ENCODE measurements around the gene DGKH. TPM values are rescaled to one million over a fixed set of nuclear protein-coding genes. Genes with fewer than 3 reads are reported as not detected.

Gene DGKH
- total and polyA plus RNA-seq, 5 donors = 2.0 to 12.1 (median 6.3) TPM

DNA sequence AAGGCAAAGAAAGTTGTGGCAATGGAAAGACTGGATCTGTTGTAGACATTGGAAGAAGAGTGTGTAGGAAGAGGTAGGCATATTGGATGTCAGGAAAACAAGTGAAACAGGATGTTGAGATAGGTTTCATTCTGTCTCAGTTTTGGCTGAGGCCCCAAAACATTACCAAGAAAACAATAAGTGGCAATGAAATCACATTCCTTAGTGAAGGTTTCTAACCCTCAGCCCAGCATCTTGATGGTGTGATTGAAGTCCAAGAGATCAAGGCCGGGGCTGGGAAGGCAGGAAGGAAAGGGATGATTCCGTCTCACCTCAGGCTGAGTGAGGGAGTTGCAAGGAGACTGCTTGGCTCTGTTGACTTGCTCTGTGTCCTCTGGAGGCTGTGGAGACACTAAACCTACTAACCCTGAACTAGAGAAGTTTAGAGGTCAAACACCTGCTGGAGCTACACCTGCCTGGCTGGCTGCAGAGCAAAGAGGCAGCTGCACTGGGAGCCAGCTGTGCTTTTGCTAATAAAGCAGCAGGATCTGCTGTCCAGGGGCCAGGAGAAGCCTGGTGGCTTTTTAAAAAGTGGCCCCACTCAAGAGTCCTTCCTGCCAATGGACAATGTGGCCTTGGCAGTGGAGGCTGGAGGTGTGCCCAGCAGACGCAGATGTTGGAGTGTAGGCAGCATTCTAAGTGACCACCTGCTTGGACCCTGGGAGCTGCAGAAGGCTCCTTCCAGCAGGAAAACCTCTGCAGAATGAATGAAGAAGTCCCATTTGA is 53.6 kb downstream of the DGKH start:
- no peak overlapping the region for H3K4me3 ChIP-seq (ENCODE audit: low read length)
- H3K9me3 ChIP-seq (ENCODE audit: control insufficient read depth, low read length) = no peaks in the 10 kb centered on the region
- no peaks in the 10 kb centered on the region for H3K27me3 ChIP-seq (ENCODE audit: control insufficient read depth, insufficient read depth)
- 59% methylated on average over 3 of the region's 3 CpGs for WGBS
- ATAC-seq (peak; percentile 11 to 13), DNase-seq (peak in 1 of 3 donors; percentile 39)
- intact Hi-C loops (cut with DNase I) = no loop called here
- H3K4me1 ChIP-seq (ENCODE audit: control insufficient read depth, insufficient read depth, low read length) = peaks cover 6% of the 10 kb centered on the region
- H3K27ac ChIP-seq (ENCODE audit: low read length) = peak overlapping the region; percentile 21

DNA sequence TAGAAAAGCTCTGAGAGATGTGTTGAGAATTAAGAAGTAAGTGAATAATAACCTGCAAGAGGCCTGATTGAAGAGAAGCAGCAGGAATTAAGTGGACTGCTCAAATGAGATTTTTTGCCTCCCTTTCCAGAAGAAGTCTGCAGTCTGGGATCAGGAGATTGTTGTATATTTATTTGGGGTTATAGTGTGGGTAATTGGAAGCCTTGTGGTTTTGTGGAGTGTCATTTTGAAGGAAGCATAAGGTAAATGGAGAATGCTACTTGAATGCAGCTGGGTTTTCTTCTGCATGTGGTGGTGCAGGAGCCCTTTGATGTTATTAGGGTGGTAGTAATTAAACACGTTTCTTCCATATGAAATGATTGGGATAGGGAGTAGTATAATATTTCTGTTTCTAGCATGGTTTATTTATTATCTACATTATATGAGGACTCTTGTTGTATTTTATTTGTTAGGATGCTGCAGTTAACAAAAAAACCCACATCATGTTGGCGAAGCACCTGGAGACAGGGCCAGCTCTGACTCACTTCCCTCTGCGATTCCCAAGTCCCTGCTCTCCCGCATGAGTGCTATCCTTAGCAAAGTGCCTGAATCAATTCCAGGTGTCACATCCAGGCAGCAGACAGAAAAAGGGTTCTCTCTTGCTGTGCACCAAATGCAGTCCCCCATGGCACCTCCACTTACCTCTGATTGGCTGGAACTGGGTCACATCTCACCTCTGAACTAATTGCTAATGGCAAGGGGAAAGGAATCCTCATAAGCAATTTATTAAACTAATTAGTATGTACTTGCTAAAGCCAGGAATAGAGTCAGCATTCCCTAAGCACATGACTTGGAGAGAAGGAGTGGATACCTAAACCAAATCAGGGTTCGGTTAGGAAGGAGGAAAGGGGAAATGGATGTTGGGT is 54.8 kb downstream of the DGKH start:
- Histone ChIP-seq H3K9me3 (ENCODE audit: control insufficient read depth, low read length) (no peaks in the 10 kb centered on the region), H3K27me3 (ENCODE audit: control insufficient read depth, insufficient read depth) (no peaks in the 10 kb centered on the region), H3K27ac (ENCODE audit: low read length) (no peak overlapping the region), H3K4me3 (ENCODE audit: low read length) (no peak overlapping the region), H3K4me1 (ENCODE audit: control insufficient read depth, insufficient read depth, low read length) (peaks cover 6% of the 10 kb centered on the region)
- WGBS = 82% methylated on average over 5 of the region's 5 CpGs
- DNase-seq (no peak), ATAC-seq (no peak)
- intact Hi-C loops (cut with DNase I) = no loop called here

DNA sequence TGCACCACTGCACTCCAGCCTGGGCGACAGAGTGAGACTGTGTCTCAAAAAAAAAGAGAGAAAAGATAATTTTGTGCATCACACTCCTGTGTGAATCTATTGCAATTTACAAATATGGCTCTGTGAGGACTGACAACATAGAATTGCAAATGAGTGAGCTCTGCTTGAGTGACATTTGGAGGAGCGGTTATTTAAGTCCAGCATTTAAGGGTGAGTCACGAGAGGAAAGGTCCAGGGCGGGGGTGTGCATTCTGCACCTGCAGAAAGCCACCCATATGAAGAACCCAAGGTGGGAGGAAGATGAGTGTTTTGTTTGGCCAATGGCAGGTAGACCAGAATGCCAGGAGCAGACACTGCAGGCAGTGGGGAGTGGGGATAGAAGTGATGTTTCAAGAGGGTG is 58.5 kb downstream of the DGKH start:
- intact Hi-C loops (cut with DNase I) = no loop called here
- Histone ChIP-seq H3K27ac (ENCODE audit: low read length) (no peak overlapping the region), H3K4me3 (ENCODE audit: low read length) (no peak overlapping the region), H3K9me3 (ENCODE audit: control insufficient read depth, low read length) (no peaks in the 10 kb centered on the region), H3K27me3 (ENCODE audit: control insufficient read depth, insufficient read depth) (no peaks in the 10 kb centered on the region), H3K4me1 (ENCODE audit: control insufficient read depth, insufficient read depth, low read length) (peaks cover 3% of the 10 kb centered on the region)
- 94% methylated on average over 4 of the region's 4 CpGs for WGBS
- ATAC-seq = no peak
- no peak for DNase-seq

DNA sequence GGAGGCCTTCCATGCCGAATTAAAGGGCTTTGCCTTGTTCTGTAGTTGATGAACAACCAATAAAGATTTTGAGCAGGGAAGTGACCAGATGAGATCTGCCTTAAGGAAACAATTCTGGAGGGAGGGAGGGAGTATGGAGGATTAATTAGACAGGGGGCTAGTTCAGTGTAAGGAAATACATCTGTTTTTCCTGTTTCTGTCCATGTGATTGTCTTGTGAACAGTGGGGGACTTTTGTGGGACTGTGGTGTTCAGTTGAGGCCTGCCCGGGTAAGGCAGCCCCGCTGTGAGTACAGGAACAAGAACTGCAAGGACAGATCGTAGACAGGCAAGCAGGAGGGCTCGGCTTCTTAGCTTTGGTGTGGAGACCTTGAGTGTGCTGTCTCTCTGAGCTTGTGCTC is 59.0 kb downstream of the DGKH start:
- DNase-seq (no peak), ATAC-seq (no peak)
- no peaks in the 10 kb centered on the region for H3K27me3 ChIP-seq (ENCODE audit: control insufficient read depth, insufficient read depth)
- intact Hi-C loops (cut with DNase I) = no loop called here
- no peak overlapping the region for H3K27ac ChIP-seq (ENCODE audit: low read length)
- no peak overlapping the region for H3K4me3 ChIP-seq (ENCODE audit: low read length)
- no peaks in the 10 kb centered on the region for H3K4me1 ChIP-seq (ENCODE audit: control insufficient read depth, insufficient read depth, low read length)
- H3K9me3 ChIP-seq (ENCODE audit: control insufficient read depth, low read length) = no peaks in the 10 kb centered on the region
- WGBS = 81% methylated on average over 5 of the region's 5 CpGs

DNA sequence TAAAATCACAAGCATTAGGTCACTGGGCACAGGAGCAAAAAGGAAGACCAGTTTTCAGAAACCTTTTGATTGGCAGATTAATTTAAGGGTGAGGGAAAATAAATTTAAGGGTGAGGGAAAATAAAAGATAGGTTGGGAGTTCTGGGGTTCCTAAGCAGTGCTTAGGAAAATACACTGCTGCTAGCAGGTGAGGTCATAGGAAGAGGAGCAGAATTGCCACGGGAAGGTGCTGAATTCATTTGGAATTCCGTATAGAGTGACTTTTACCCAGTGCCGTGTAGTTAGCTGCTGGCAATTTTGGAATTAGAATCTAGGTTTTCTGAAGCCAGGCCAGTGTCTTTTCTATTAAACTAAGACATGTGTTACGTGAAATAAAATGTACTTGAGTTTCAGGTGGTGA is 59.8 kb downstream of the DGKH start:
- intact Hi-C loops (cut with DNase I) = no loop called here
- Histone ChIP-seq H3K9me3 (ENCODE audit: control insufficient read depth, low read length) (no peaks in the 10 kb centered on the region), H3K27me3 (ENCODE audit: control insufficient read depth, insufficient read depth) (no peaks in the 10 kb centered on the region), H3K4me3 (ENCODE audit: low read length) (no peak overlapping the region), H3K4me1 (ENCODE audit: control insufficient read depth, insufficient read depth, low read length) (no peaks in the 10 kb centered on the region), H3K27ac (ENCODE audit: low read length) (no peak overlapping the region)
- WGBS = 88% methylated on average over 4 of the region's 4 CpGs
- ATAC-seq = no peak
- DNase-seq = no peak

DNA sequence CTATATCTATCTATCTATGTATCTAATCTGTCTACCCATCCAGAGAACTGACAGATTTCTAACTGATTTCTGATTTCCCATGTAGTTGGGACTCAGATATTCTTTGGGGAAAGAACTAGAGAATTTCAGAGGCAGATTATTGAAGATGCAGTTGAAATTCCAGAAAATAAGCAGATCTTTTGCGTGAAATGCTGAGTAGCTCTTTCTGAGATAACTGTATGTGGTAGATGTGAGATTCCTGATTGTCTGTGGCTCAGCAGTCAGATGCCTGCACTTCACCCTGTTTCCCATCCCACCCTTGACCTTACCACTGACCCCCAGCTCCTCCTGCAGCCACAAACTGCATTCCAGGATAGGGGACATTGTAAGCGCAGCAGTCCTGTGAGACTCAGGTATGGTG is 61.5 kb downstream of the DGKH start:
- no peak overlapping the region for H3K27ac ChIP-seq (ENCODE audit: low read length)
- intact Hi-C loops (cut with DNase I) = loop anchor here (5.0 to 10.0 kb wide), 2 partner anchors 443 to 445 kb away; no protein-coding TSS in a partner anchor
- peaks cover 6% of the 10 kb centered on the region for H3K4me1 ChIP-seq (ENCODE audit: control insufficient read depth, insufficient read depth, low read length)
- no peak overlapping the region for H3K4me3 ChIP-seq (ENCODE audit: low read length)
- no peaks in the 10 kb centered on the region for H3K9me3 ChIP-seq (ENCODE audit: control insufficient read depth, low read length)
- 97% methylated on average over 2 of the region's 2 CpGs for WGBS
- H3K27me3 ChIP-seq (ENCODE audit: control insufficient read depth, insufficient read depth) = no peaks in the 10 kb centered on the region
- DNase-seq (no peak), ATAC-seq (peak in 1 of 2 donors; percentile 13)

DNA sequence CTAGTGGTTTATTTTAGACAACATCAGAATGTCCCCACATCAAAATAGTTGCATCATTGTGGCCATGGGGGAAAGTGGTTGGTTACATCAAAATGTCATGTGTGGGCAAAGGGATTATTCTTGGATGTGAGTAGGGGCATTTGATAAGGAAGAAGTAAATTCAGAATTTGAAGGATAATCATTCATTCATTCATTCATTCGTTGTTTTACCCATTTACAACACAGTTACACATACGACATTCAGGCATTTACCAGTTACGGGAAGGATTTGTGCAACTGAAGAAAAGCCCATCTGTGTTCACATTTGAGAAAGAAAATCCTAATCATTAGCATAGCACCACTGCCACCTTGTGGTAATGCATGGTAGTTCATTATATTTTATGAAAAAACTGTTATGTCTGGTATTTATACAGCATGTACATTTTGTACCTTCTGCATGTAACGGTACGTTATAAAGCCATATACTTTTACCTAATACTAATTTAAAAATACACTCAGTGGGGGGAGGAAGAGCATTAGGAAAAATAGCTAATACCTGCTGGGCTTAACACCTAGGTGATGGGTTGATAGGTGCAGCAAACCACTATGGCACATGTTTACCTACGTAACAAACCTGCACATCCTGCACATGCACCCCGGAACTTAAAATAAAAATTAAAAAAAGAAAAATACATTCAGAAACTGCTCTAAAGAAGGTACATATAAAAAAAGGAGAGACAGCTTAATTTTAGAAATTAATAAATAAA is 62.1 kb downstream of the DGKH start:
- 18% methylated on average over 7 of the region's 7 CpGs for WGBS
- no peaks in the 10 kb centered on the region for H3K9me3 ChIP-seq (ENCODE audit: control insufficient read depth, low read length)
- DNase-seq (no peak), ATAC-seq (peak in 1 of 2 donors; percentile 68)
- no peaks in the 10 kb centered on the region for H3K27me3 ChIP-seq (ENCODE audit: control insufficient read depth, insufficient read depth)
- peaks cover 8% of the 10 kb centered on the region for H3K4me1 ChIP-seq (ENCODE audit: control insufficient read depth, insufficient read depth, low read length)
- H3K27ac ChIP-seq (ENCODE audit: low read length) = no peak overlapping the region
- intact Hi-C loops (cut with DNase I) = loop anchor here (5.0 to 10.0 kb wide), 2 partner anchors 443 to 446 kb away; no protein-coding TSS in a partner anchor
- H3K4me3 ChIP-seq (ENCODE audit: low read length) = no peak overlapping the region

DNA sequence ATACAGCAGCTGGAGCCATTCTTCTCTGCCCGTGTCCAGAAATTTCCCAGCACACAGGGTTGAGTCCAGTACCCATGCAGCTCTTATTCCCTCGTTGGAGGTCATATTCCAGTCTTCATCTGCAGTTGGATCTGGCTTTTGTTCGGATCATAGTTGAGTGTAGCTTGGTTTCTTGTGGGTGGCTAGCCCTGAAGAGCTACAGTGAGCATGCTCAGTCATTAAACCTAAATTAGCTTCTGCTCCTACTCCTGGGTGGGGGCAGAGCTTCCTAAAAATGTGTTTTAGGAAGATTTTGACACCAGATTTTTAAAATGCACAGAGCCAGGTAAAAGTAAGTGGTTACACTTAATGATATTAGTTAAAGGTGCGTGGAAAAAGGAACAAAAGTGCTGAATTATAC is 64.4 kb downstream of the DGKH start:
- Histone ChIP-seq H3K27ac (ENCODE audit: low read length) (no peak overlapping the region), H3K4me1 (ENCODE audit: control insufficient read depth, insufficient read depth, low read length) (peaks cover 8% of the 10 kb centered on the region), H3K4me3 (ENCODE audit: low read length) (no peak overlapping the region), H3K9me3 (ENCODE audit: control insufficient read depth, low read length) (no peaks in the 10 kb centered on the region), H3K27me3 (ENCODE audit: control insufficient read depth, insufficient read depth) (no peaks in the 10 kb centered on the region)
- no peak for DNase-seq
- WGBS = 64% methylated on average over 4 of the region's 4 CpGs
- intact Hi-C loops (cut with DNase I) = loop anchor here (5.0 to 10.0 kb wide), 2 partner anchors 446 to 448 kb away; no protein-coding TSS in a partner anchor
- no peak for ATAC-seq

DNA sequence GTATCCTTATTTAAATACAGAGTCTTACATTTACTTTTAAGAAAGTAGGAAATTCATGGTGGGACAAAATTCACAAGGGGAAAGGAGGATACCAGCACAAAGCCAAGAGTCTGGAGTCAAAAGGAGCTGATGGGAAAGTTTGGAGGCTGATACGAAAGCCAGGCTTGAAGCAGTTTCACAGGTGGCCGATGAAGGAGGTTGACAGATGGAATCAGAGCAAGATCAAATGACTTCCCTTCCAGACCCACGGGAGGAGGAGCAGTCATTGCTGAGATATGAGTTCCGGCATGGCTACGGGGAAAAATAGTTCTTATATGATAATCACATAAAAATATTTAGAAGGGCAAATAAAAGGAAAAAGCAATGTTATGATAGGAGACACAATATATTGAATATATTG is 65.0 kb downstream of the DGKH start:
- WGBS = 35% methylated on average over 5 of the region's 5 CpGs
- DNase-seq (no peak), ATAC-seq (no peak)
- intact Hi-C loops (cut with DNase I) = loop anchor here (5.0 to 10.0 kb wide), 2 partner anchors 446 to 449 kb away; no protein-coding TSS in a partner anchor
- Histone ChIP-seq H3K27ac (ENCODE audit: low read length) (no peak overlapping the region), H3K9me3 (ENCODE audit: control insufficient read depth, low read length) (no peaks in the 10 kb centered on the region), H3K4me3 (ENCODE audit: low read length) (no peak overlapping the region), H3K4me1 (ENCODE audit: control insufficient read depth, insufficient read depth, low read length) (peaks cover 8% of the 10 kb centered on the region), H3K27me3 (ENCODE audit: control insufficient read depth, insufficient read depth) (no peaks in the 10 kb centered on the region)

DNA sequence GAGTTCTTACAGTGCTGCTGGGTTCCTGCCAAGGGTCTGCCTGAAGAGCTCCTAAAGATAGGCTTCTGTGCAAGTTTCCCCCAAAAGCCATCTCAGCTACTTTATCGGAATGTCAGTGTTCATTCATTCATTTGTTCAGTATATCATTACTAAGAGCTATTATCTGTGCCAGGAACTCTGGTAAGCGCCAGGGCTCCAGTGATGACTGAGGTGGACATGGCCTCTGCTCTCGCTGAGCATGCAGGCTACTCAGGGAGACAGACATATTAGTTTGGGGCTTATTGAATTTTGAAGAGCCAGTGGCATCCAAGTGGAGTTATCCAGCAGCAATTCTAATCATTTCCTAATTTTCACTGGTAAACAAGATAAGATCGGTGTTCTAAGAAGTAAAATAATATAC is 65.8 kb downstream of the DGKH start:
- H3K4me1 ChIP-seq (ENCODE audit: control insufficient read depth, insufficient read depth, low read length) = peaks cover 8% of the 10 kb centered on the region
- intact Hi-C loops (cut with DNase I) = loop anchor here (5.0 to 10.0 kb wide), 2 partner anchors 447 to 449 kb away; no protein-coding TSS in a partner anchor
- 61% methylated on average over 4 of the region's 4 CpGs for WGBS
- no peak overlapping the region for H3K4me3 ChIP-seq (ENCODE audit: low read length)
- H3K27ac ChIP-seq (ENCODE audit: low read length) = no peak overlapping the region
- no peak for ATAC-seq
- H3K27me3 ChIP-seq (ENCODE audit: control insufficient read depth, insufficient read depth) = no peaks in the 10 kb centered on the region
- DNase-seq = no peak
- H3K9me3 ChIP-seq (ENCODE audit: control insufficient read depth, low read length) = no peaks in the 10 kb centered on the region

Measured in right cardiac atrium (tissue), 5 donors.